HepG2 (cell line): Measurements from ENCODE around the gene ERVH48-1.

ENCODE experiments used
- FOSL1 ChIP-seq: sonication (generic); formaldehyde crosslinking; IDR thresholded peaks from 2 replicates; pipeline ENCODE4 v1.9.0; 2021; ENCODE audit warnings: missing genetic modification reagents, borderline replicate concordance
- HNF4A ChIP-seq: sonication (generic); formaldehyde crosslinking; IDR thresholded peaks from 2 replicates; pipeline ENCODE4 v1.4.0; 2020; ENCODE audit warnings: missing genetic modification reagents
- MEF2D ChIP-seq: sonication (generic); formaldehyde crosslinking; IDR thresholded peaks from 2 replicates; pipeline ENCODE4 v1.5.1; 2020; ENCODE audit warnings: mild to moderate bottlenecking, missing genetic modification reagents
- PAX8 ChIP-seq: sonication (generic); formaldehyde crosslinking; IDR thresholded peaks from 2 replicates; pipeline ENCODE4 v1.8.0; 2022; ENCODE audit warnings: mild to moderate bottlenecking, missing genetic modification reagents, borderline replicate concordance
- POLR2A ChIP-seq, 2 experiments: IDR thresholded peaks; 2 replicates each; pipeline ENCODE4 v1.6.1; 2011; ENCODE audit warnings: low read depth in 2 of 2, low read length in 2 of 2, mild to moderate bottlenecking in 1 of 2, moderate library complexity in 1 of 2; ENCODE audit not compliant: insufficient read depth in 1 of 2
- RBM22 ChIP-seq: fragments of 200-400 bp; formaldehyde crosslinking; optimal IDR thresholded peaks from 2 replicates; pipeline ENCODE3; 2017; ENCODE audit warnings: mild to moderate bottlenecking, low read length, moderate library complexity
- SALL1 ChIP-seq: sonication (generic); formaldehyde crosslinking; IDR thresholded peaks from 2 replicates; pipeline ENCODE4 v1.8.0; 2022; ENCODE audit warnings: mild to moderate bottlenecking, missing genetic modification reagents
- SATB2 ChIP-seq: sonication (generic); formaldehyde crosslinking; IDR thresholded peaks from 2 replicates; pipeline ENCODE4 v1.5.0; 2020; ENCODE audit warnings: missing genetic modification reagents
- ZBTB7A ChIP-seq: sonication (generic); formaldehyde crosslinking; IDR thresholded peaks from 2 replicates; pipeline ENCODE4 v1.8.0; 2022; ENCODE audit warnings: mild to moderate bottlenecking, missing genetic modification reagents
- ZNF101 ChIP-seq: sonication (generic); formaldehyde crosslinking; IDR thresholded peaks from 2 replicates; pipeline ENCODE4 v1.4.0; 2020; ENCODE audit warnings: mild to moderate bottlenecking, low read depth, missing genetic modification reagents, borderline replicate concordance
- ZNF354B ChIP-seq: sonication (generic); formaldehyde crosslinking; IDR thresholded peaks from 2 replicates; pipeline ENCODE4 v1.8.0; 2022; ENCODE audit warnings: mild to moderate bottlenecking, missing genetic modification reagents
- ZNF589 ChIP-seq: sonication (generic); formaldehyde crosslinking; conservative IDR thresholded peaks from 2 replicates; pipeline ENCODE4 v1.8.0; 2022; ENCODE audit warnings: mild to moderate bottlenecking, moderate library complexity, missing genetic modification reagents
- TF ChIP-seq, protein P1 (sequence below): sonication (generic); formaldehyde crosslinking; IDR thresholded peaks from 2 replicates; pipeline ENCODE4 v1.5.0; 2020; ENCODE audit warnings: mild to moderate bottlenecking, missing genetic modification reagents, moderate library complexity
- TF ChIP-seq, protein P2 (sequence below): sonication (generic); formaldehyde crosslinking; IDR thresholded peaks from 2 replicates; pipeline ENCODE4 v1.5.1; 2020; ENCODE audit warnings: mild to moderate bottlenecking, missing genetic modification reagents, moderate library complexity

DNA sequence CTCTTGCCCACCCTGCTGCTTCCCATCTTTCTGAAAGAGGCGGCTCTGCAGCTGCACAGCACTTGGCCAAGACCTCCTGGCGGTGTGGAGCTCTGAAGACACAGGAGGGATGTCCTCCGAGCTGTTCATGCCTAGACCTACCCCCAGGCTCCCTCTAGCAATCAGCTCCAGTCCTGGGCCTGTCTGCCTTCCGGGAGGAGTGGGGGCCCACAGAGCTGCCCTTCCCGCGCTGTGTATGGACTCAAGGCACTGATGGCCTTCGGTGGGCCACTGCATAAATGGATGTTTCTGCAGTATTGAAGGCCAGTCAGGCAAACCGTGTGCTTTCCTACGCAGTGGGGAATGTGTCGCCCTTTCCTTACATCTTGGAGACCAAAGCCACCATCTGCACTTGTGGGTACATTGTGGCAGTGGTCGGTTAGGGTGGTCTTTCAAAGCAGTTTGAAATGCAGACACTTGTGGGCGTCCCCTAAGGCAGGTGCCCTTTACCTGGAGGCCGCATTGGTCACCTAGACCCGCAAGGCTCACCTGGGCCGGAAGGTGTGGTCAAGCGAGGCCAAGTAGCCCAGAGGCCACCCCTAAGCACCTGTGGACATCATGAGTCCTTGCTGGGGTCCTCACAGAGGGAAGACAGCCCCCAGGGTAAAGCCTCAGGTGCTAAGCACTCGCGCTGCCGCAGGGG is 48.0 kb upstream of the ERVH48-1 start:
- TF ChIP-seq ZNF589 (CRISPR knock-in tag), result no peak
- no peak for TF ChIP-seq ZNF354B
- TF ChIP-seq, protein P1, sequence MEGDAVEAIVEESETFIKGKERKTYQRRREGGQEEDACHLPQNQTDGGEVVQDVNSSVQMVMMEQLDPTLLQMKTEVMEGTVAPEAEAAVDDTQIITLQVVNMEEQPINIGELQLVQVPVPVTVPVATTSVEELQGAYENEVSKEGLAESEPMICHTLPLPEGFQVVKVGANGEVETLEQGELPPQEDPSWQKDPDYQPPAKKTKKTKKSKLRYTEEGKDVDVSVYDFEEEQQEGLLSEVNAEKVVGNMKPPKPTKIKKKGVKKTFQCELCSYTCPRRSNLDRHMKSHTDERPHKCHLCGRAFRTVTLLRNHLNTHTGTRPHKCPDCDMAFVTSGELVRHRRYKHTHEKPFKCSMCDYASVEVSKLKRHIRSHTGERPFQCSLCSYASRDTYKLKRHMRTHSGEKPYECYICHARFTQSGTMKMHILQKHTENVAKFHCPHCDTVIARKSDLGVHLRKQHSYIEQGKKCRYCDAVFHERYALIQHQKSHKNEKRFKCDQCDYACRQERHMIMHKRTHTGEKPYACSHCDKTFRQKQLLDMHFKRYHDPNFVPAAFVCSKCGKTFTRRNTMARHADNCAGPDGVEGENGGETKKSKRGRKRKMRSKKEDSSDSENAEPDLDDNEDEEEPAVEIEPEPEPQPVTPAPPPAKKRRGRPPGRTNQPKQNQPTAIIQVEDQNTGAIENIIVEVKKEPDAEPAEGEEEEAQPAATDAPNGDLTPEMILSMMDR (CRISPR knock-in tag), result no peak
- TF ChIP-seq HNF4A (CRISPR knock-in tag), result no peak
- TF ChIP-seq ZNF101 (CRISPR knock-in tag), result no peak
- TF ChIP-seq SALL1 (CRISPR knock-in tag), result no peak
- TF ChIP-seq POLR2A (IDR thresholded peaks at IDR 0.05; ENCODE audit: insufficient read depth in 1 of 2, low read depth in 2 of 2, low read length in 2 of 2), result no peak
- TF ChIP-seq PAX8 (CRISPR knock-in tag), result no peak; the same call in 1 of the 2 replicates
- no peak for TF ChIP-seq ZBTB7A (CRISPR knock-in tag)
- no peak for TF ChIP-seq RBM22
- no peak for TF ChIP-seq MEF2D (CRISPR knock-in tag)
- TF ChIP-seq FOSL1 (CRISPR knock-in tag), result no peak
- TF ChIP-seq, protein P2, sequence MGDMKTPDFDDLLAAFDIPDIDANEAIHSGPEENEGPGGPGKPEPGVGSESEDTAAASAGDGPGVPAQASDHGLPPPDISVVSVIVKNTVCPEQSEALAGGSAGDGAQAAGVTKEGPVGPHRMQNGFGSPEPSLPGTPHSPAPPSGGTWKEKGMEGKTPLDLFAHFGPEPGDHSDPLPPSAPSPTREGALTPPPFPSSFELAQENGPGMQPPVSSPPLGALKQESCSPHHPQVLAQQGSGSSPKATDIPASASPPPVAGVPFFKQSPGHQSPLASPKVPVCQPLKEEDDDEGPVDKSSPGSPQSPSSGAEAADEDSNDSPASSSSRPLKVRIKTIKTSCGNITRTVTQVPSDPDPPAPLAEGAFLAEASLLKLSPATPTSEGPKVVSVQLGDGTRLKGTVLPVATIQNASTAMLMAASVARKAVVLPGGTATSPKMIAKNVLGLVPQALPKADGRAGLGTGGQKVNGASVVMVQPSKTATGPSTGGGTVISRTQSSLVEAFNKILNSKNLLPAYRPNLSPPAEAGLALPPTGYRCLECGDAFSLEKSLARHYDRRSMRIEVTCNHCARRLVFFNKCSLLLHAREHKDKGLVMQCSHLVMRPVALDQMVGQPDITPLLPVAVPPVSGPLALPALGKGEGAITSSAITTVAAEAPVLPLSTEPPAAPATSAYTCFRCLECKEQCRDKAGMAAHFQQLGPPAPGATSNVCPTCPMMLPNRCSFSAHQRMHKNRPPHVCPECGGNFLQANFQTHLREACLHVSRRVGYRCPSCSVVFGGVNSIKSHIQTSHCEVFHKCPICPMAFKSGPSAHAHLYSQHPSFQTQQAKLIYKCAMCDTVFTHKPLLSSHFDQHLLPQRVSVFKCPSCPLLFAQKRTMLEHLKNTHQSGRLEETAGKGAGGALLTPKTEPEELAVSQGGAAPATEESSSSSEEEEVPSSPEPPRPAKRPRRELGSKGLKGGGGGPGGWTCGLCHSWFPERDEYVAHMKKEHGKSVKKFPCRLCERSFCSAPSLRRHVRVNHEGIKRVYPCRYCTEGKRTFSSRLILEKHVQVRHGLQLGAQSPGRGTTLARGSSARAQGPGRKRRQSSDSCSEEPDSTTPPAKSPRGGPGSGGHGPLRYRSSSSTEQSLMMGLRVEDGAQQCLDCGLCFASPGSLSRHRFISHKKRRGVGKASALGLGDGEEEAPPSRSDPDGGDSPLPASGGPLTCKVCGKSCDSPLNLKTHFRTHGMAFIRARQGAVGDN (CRISPR knock-in tag), result no peak
- TF ChIP-seq SATB2 (CRISPR knock-in tag), result no peak
